ENCODE data around the gene PHETA2. TPM values are rescaled to one million over a fixed set of nuclear protein-coding genes. Genes with fewer than 3 reads are reported as not detected.

PHETA2 gene
- total RNA-seq, 1 experiment from 2014 or later, result 0.22 TPM

DNA sequence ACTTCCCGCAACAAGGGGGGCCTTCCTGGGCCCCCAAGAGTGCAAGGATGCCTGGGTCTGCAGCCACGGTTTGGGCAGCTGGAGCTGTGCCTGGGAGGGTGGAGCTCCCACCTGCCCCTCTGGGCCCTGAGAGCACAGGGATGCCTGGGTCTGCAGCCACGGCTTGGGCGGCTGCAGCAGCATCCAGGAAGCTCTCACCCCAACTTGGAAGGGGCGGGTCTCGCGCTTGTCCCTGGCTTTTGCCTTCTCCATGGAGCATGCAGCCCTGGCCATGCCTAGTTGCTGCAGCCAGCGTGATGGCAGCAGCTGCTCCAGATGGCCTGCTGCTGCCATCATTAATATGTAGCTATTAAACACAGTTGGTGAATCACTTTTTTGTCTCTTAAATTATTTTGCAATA, 38.8 kb upstream of the PHETA2 start:
- Histone ChIP-seq H3K79me2 (ENCODE audit: insufficient read depth, low read length) (no peaks in the 10 kb centered on the region), H3K9me2 (ENCODE audit: insufficient read depth) (no peaks in the 10 kb centered on the region), H3K4me2 (ENCODE audit: low read length) (no peak overlapping the region), H3K36me3 (ENCODE audit: control insufficient read depth in 1 of 2, insufficient read depth in 2 of 2, low read length in 2 of 2) (no peaks in the 10 kb centered on the region), H3K9me3 (ENCODE audit: control insufficient read depth in 1 of 2, insufficient read depth in 1 of 2, low read depth in 1 of 2, low read length in 2 of 2) (peaks cover 4 to 11% of the 10 kb centered on the region in 2 experiments; a peak in 2 of 4 replicates), H3K27ac (ENCODE audit: low read depth, low read length) (no peak overlapping the region), H3K9ac (ENCODE audit: low read length) (no peak overlapping the region), H3K4me3 (replicated peaks in 1 of 2; ENCODE audit: low read depth in 1 of 2, low read length in 2 of 2) (no peak overlapping the region), H2AFZ (ENCODE audit: low read depth, low read length, poor library complexity, severe bottlenecking) (no peak overlapping the region), H4K20me1 (ENCODE audit: insufficient read depth) (no peaks in the 10 kb centered on the region), H3K4me1 (ENCODE audit: control insufficient read depth in 1 of 2, insufficient read depth in 2 of 2, low read length in 2 of 2) (no peaks in the 10 kb centered on the region), H3K27me3 (ENCODE audit: insufficient read depth, low read length) (no peaks in the 10 kb centered on the region)
- TF ChIP-seq, protein P1, sequence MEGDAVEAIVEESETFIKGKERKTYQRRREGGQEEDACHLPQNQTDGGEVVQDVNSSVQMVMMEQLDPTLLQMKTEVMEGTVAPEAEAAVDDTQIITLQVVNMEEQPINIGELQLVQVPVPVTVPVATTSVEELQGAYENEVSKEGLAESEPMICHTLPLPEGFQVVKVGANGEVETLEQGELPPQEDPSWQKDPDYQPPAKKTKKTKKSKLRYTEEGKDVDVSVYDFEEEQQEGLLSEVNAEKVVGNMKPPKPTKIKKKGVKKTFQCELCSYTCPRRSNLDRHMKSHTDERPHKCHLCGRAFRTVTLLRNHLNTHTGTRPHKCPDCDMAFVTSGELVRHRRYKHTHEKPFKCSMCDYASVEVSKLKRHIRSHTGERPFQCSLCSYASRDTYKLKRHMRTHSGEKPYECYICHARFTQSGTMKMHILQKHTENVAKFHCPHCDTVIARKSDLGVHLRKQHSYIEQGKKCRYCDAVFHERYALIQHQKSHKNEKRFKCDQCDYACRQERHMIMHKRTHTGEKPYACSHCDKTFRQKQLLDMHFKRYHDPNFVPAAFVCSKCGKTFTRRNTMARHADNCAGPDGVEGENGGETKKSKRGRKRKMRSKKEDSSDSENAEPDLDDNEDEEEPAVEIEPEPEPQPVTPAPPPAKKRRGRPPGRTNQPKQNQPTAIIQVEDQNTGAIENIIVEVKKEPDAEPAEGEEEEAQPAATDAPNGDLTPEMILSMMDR (IDR thresholded peaks at IDR 0.05 in 2 of 3, conservative IDR thresholded peaks at IDR 0.05 in 1 of 3; ENCODE audit: borderline replicate concordance in 1 of 3, insufficient read depth in 1 of 3, low read depth in 2 of 3, low read length in 2 of 3), result no peak
- DNase-seq (ENCODE audit: low read depth, low spot score) (no peak), ATAC-seq (no peak)
- intact Hi-C loops (cut with micrococcal nuclease), result no loop called here
- RAD21 ChIA-PET (ENCODE audit: low non-redundant PET in 1 of 2, low total read pairs in 2 of 2, uncharacterized antibody in 2 of 2, unreplicated experiment in 2 of 2), result no interaction called here
- CTCF ChIA-PET, result no interaction called here
- no TSS peak for BruUV-seq (replicated peaks)
- POLR2A ChIA-PET, result no interaction called here

GRCh38 chr22:42039271-42039670, 34.8 kb upstream of the PHETA2 start:
- ChIA-PET CTCF (no interaction called here), RAD21 (ENCODE audit: low non-redundant PET in 1 of 2, low total read pairs in 2 of 2, uncharacterized antibody in 2 of 2, unreplicated experiment in 2 of 2) (no interaction called here), POLR2A (no interaction called here)
- Histone ChIP-seq H3K27ac (ENCODE audit: low read depth, low read length) (no peak overlapping the region), H2AFZ (ENCODE audit: low read depth, low read length, poor library complexity, severe bottlenecking) (no peak overlapping the region), H3K9me3 (ENCODE audit: control insufficient read depth in 1 of 2, insufficient read depth in 1 of 2, low read depth in 1 of 2, low read length in 2 of 2) (peaks cover 8% of the 10 kb centered on the region in 2 experiments; a peak in 2 of 4 replicates), H3K4me3 (replicated peaks in 1 of 2; ENCODE audit: low read depth in 1 of 2, low read length in 2 of 2) (no peak overlapping the region), H3K4me2 (ENCODE audit: low read length) (no peak overlapping the region), H3K9me2 (ENCODE audit: insufficient read depth) (no peaks in the 10 kb centered on the region), H3K9ac (ENCODE audit: low read length) (no peak overlapping the region), H3K4me1 (ENCODE audit: control insufficient read depth in 1 of 2, insufficient read depth in 2 of 2, low read length in 2 of 2) (no peaks in the 10 kb centered on the region), H4K20me1 (ENCODE audit: insufficient read depth) (no peaks in the 10 kb centered on the region), H3K79me2 (ENCODE audit: insufficient read depth, low read length) (no peaks in the 10 kb centered on the region), H3K27me3 (ENCODE audit: insufficient read depth, low read length) (no peaks in the 10 kb centered on the region), H3K36me3 (ENCODE audit: control insufficient read depth in 1 of 2, insufficient read depth in 2 of 2, low read length in 2 of 2) (no peaks in the 10 kb centered on the region)
- no TSS peak for BruUV-seq (replicated peaks)
- DNase-seq (ENCODE audit: low read depth, low spot score) (no peak), ATAC-seq (no peak)
- no peak for TF ChIP-seq ELF1 (IDR thresholded peaks at IDR 0.05; ENCODE audit: borderline replicate concordance, low read depth)
- no peak for TF ChIP-seq REST (IDR thresholded peaks at IDR 0.05; ENCODE audit: low read depth)
- no peak for TF ChIP-seq YY1 (IDR thresholded peaks at IDR 0.05; ENCODE audit: extremely low read depth, insufficient replicate concordance, low read depth, low read length)
- TF ChIP-seq POLR2A (IDR thresholded peaks at IDR 0.05; ENCODE audit: borderline replicate concordance, extremely low read depth, insufficient read depth, insufficient read length), result no peak
- no peak for TF ChIP-seq ZBTB33 (IDR thresholded peaks at IDR 0.05; ENCODE audit: extremely low read depth, insufficient replicate concordance, low read length)
- no peak for TF ChIP-seq ZFX (IDR thresholded peaks at IDR 0.05)
- TF ChIP-seq SRF (IDR thresholded peaks at IDR 0.05; ENCODE audit: low read depth), result no peak
- TF ChIP-seq, protein P2, sequence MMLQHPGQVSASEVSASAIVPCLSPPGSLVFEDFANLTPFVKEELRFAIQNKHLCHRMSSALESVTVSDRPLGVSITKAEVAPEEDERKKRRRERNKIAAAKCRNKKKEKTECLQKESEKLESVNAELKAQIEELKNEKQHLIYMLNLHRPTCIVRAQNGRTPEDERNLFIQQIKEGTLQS (IDR thresholded peaks at IDR 0.05), result no peak
- TF ChIP-seq POLR2AphosphoS5 (IDR thresholded peaks at IDR 0.05; ENCODE audit: low read depth, low read length), result no peak
- no peak for TF ChIP-seq EZH2phosphoT487 (IDR thresholded peaks at IDR 0.05; ENCODE audit: borderline replicate concordance)
- TF ChIP-seq SIN3A (IDR thresholded peaks at IDR 0.05; ENCODE audit: low read depth), result no peak
- TF ChIP-seq JUND (IDR thresholded peaks at IDR 0.05), result no peak
- no peak for TF ChIP-seq CEBPB (IDR thresholded peaks at IDR 0.05; ENCODE audit: low read depth)
- intact Hi-C loops (cut with micrococcal nuclease), result no loop called here
